ENCODE results near the gene PGD. TPM values are rescaled to one million over a fixed set of nuclear protein-coding genes. Genes with fewer than 3 reads are reported as not detected.

Gene PGD
- total and polyA plus RNA-seq, 10 of the 15 experiments (the other 5 are each of a cell fraction or from before 2014, with no cell fraction given): 108 to 262 (median 171) TPM

DNA sequence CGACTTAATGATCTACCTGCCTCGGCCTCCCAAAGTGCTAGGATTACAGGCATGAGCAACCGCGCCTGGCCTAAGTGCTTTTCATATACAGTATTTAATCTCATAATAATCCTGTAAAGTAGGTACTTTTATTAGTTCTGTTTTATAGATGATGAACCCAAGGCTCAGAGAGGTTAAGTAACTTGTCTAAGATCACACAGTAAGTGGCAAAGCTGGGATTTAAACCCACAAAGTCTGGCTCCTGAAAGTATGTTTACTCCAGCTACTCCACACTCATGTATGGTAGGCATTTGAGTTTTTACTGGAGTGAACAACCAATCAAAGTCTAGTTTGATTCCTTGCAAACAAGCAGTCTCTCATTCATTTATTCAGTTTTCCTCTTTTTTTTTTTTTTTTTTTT lies 71.2 kb downstream of the PGD start:
- H3K27ac ChIP-seq (ENCODE audit: control insufficient read depth, insufficient read depth): no peak overlapping the region
- H3K36me3 ChIP-seq (ENCODE audit: control insufficient read depth in 2 of 2, insufficient read depth in 2 of 2, low read length in 1 of 2): peaks cover 2 to 10% of the 10 kb centered on the region in 2 experiments
- peaks cover 13% of the 10 kb centered on the region for H3K4me1 ChIP-seq (ENCODE audit: control insufficient read depth, insufficient read depth, low read length)
- H2AFZ ChIP-seq (ENCODE audit: control insufficient read depth, low read depth, low read length): no peak overlapping the region
- ATAC-seq (no peak), DNase-seq (ENCODE audit: low read depth, low spot score) (no peak), FAIRE-seq (no peak)
- ChIA-PET RAD21 (ENCODE audit: unreplicated experiment) (interaction anchor here (0.5 to 3.1 kb wide), 3 partner anchors 15 to 39 kb away, joined by 3 to 14 read pairs (median 4); no protein-coding TSS in a partner anchor), SMC1A (ENCODE audit: uncharacterized antibody, unreplicated experiment) (interaction anchor here (1.4 kb wide), 1 partner anchor 10 kb away, joined by 3 read pairs; no protein-coding TSS in a partner anchor), POLR2A (no interaction called here), CTCF (interaction anchor here (0.7 kb wide), 1 partner anchor 854 kb away, joined by 3 read pairs; no protein-coding TSS in a partner anchor)
- H3K79me2 ChIP-seq (ENCODE audit: control insufficient read depth, insufficient read depth, low read length): peaks cover 17% of the 10 kb centered on the region
- no peak overlapping the region for H3K4me2 ChIP-seq (ENCODE audit: control insufficient read depth, insufficient read depth)
- no peak for TF ChIP-seq TAF1 (IDR thresholded peaks at IDR 0.05; ENCODE audit: borderline replicate concordance, low read depth, low read length)
- TF ChIP-seq SIN3A (IDR thresholded peaks at IDR 0.05; ENCODE audit: low read depth, low read length): no peak
- no peak for TF ChIP-seq BCL11A (IDR thresholded peaks at IDR 0.05; ENCODE audit: low read depth, low read length)
- TF ChIP-seq, protein P1, sequence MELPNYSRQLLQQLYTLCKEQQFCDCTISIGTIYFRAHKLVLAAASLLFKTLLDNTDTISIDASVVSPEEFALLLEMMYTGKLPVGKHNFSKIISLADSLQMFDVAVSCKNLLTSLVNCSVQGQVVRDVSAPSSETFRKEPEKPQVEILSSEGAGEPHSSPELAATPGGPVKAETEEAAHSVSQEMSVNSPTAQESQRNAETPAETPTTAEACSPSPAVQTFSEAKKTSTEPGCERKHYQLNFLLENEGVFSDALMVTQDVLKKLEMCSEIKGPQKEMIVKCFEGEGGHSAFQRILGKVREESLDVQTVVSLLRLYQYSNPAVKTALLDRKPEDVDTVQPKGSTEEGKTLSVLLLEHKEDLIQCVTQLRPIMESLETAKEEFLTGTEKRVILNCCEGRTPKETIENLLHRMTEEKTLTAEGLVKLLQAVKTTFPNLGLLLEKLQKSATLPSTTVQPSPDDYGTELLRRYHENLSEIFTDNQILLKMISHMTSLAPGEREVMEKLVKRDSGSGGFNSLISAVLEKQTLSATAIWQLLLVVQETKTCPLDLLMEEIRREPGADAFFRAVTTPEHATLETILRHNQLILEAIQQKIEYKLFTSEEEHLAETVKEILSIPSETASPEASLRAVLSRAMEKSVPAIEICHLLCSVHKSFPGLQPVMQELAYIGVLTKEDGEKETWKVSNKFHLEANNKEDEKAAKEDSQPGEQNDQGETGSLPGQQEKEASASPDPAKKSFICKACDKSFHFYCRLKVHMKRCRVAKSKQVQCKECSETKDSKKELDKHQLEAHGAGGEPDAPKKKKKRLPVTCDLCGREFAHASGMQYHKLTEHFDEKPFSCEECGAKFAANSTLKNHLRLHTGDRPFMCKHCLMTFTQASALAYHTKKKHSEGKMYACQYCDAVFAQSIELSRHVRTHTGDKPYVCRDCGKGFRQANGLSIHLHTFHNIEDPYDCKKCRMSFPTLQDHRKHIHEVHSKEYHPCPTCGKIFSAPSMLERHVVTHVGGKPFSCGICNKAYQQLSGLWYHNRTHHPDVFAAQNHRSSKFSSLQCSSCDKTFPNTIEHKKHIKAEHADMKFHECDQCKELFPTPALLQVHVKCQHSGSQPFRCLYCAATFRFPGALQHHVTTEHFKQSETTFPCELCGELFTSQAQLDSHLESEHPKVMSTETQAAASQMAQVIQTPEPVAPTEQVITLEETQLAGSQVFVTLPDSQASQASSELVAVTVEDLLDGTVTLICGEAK (IDR thresholded peaks at IDR 0.05; ENCODE audit: borderline replicate concordance): no peak
- TF ChIP-seq ZNF24 (IDR thresholded peaks at IDR 0.05): no peak
- no peak for TF ChIP-seq ESRRA (IDR thresholded peaks at IDR 0.05; ENCODE audit: low read length)
- no peak for TF ChIP-seq ZNF217 (IDR thresholded peaks at IDR 0.05)
- no peak for TF ChIP-seq IKZF1 (conservative IDR thresholded peaks at IDR 0.05)
- no peak for TF ChIP-seq CBX5 (IDR thresholded peaks at IDR 0.05; ENCODE audit: low read depth)
- TF ChIP-seq POU2F2 (IDR thresholded peaks at IDR 0.05; ENCODE audit: borderline replicate concordance, low read depth, low read length): no peak
- TF ChIP-seq CHD1 (IDR thresholded peaks at IDR 0.05; ENCODE audit: low read depth, low read length): no peak
- TF ChIP-seq CHD2 (IDR thresholded peaks at IDR 0.05; ENCODE audit: borderline replicate concordance, low read depth, low read length): no peak
- TF ChIP-seq PAX5 (IDR thresholded peaks at IDR 0.05; ENCODE audit: borderline replicate concordance, low read depth, low read length): no peak
- no peak for TF ChIP-seq TBL1XR1 (IDR thresholded peaks at IDR 0.05; ENCODE audit: low read depth, low read length)
- in situ Hi-C loops (cut with MboI) (no loop called here), intact Hi-C loops (cut with micrococcal nuclease; ENCODE audit: unreplicated experiment) (loop anchor here (10.0 kb wide), 1 partner anchor 1435 kb away; no protein-coding TSS in a partner anchor)
- no TSS peak for BruUV-seq (replicated peaks)
- no peaks in the 10 kb centered on the region for H3K9me3 ChIP-seq (replicated peaks; ENCODE audit: control insufficient read depth, insufficient read depth, low read length)
- no peaks in the 10 kb centered on the region; the same call in 1 of the 2 replicates for H4K20me1 ChIP-seq (ENCODE audit: control insufficient read depth, insufficient read depth)
- no peak overlapping the region for H3K4me3 ChIP-seq
- no peak overlapping the region for H3K9ac ChIP-seq (ENCODE audit: control insufficient read depth, insufficient read depth, low read length)
- WGBS (ENCODE audit: insufficient coverage, insufficient replicate concordance, low lambda C conversion rate, missing lambda C conversion rate): over 99% methylated on average over 4 of the region's 4 CpGs
- H3K27me3 ChIP-seq (replicated peaks in 1 of 2; ENCODE audit: control insufficient read depth in 2 of 2, insufficient read depth in 2 of 2, low read length in 1 of 2): no peaks in the 10 kb centered on the region

Other genes starting within 250 kb of the PGD start
- 10.5 and 10.6 TPM in 2 replicates for gene KIF1B, start 188.5 kb upstream of the PGD start, total RNA-seq (2014; rRNA removed)
- 10.6 and 12.3 TPM in 2 replicates for gene KIF1B, start 188.5 kb upstream of the PGD start, total RNA-seq (2014; rRNA removed; fragmentation: Illumina TruSeq; extraction: Trizol)
- 13.3 and 16.5 TPM in 2 replicates for gene KIF1B, start 188.5 kb upstream of the PGD start, total RNA-seq (2021)
- gene KIF1B, start 188.5 kb upstream of the PGD start, polyA plus RNA-seq (2011; rRNA removed): 7.5 and 9.0 TPM in 2 replicates
- 14.0 and 17.8 TPM in 2 replicates for gene KIF1B, start 188.5 kb upstream of the PGD start, polyA plus RNA-seq (2014; fragmentation: Illumina TruSeq; extraction: Trizol)
- 1 to 10 TPM; 2.1 to 2.2 TPM for gene KIF1B, start 188.5 kb upstream of the PGD start, polyA plus RNA-seq (2014; fragmentation: Nextera tagmentation; extraction: Ambion mirVana)
- 7.9 and 8.5 TPM in 2 replicates for gene KIF1B, start 188.5 kb upstream of the PGD start, polyA plus RNA-seq (2014; rRNA removed)
- 1 to 10 TPM; 2.6 to 7.4 TPM for gene KIF1B, start 188.5 kb upstream of the PGD start, polyA plus RNA-seq (2016; fragmentation: Nextera tagmentation; extraction: Ambion mirVana)
- 10.5 and 13.3 TPM in 2 replicates for gene CENPS, start 31.4 kb downstream of the PGD start, total RNA-seq (2014; rRNA removed)
- 20.7 and 21.7 TPM in 2 replicates for gene CENPS, start 31.4 kb downstream of the PGD start, total RNA-seq (2014; rRNA removed; fragmentation: Illumina TruSeq; extraction: Trizol)
- gene CENPS, start 31.4 kb downstream of the PGD start, total RNA-seq (2021): 16.3 and 17.7 TPM in 2 replicates
- gene CENPS, start 31.4 kb downstream of the PGD start, polyA plus RNA-seq (2011; rRNA removed): 9.4 and 15.0 TPM in 2 replicates
- gene CENPS, start 31.4 kb downstream of the PGD start, polyA plus RNA-seq (2014; fragmentation: Illumina TruSeq; extraction: Trizol): 13.3 and 15.8 TPM in 2 replicates
- 10 to 100 TPM; 10.9 to 17.5 TPM for gene CENPS, start 31.4 kb downstream of the PGD start, polyA plus RNA-seq (2014; fragmentation: Nextera tagmentation; extraction: Ambion mirVana)
- gene CENPS, start 31.4 kb downstream of the PGD start, polyA plus RNA-seq (2014; rRNA removed): 13.7 and 14.3 TPM in 2 replicates
- 10 to 100 TPM; 46.2 to 51.7 TPM for gene CENPS, start 31.4 kb downstream of the PGD start, polyA plus RNA-seq (2016; fragmentation: Nextera tagmentation; extraction: Ambion mirVana)
- 0.23 and 0.27 TPM in 2 replicates for gene CORT, start 51.0 kb downstream of the PGD start, total RNA-seq (2014; rRNA removed)
- gene CORT, start 51.0 kb downstream of the PGD start, total RNA-seq (2014; rRNA removed; fragmentation: Illumina TruSeq; extraction: Trizol): 0.18 TPM in 1 of 2 replicates, not detected in the other
- gene CORT, start 51.0 kb downstream of the PGD start, total RNA-seq (2021): 0.49 TPM in 1 of 2 replicates, not detected in the other
- 0.10 and 0.12 TPM in 2 replicates for gene CORT, start 51.0 kb downstream of the PGD start, polyA plus RNA-seq (2011; rRNA removed)
- 0.09 and 0.57 TPM in 2 replicates for gene CORT, start 51.0 kb downstream of the PGD start, polyA plus RNA-seq (2014; fragmentation: Illumina TruSeq; extraction: Trizol)
- gene CORT, start 51.0 kb downstream of the PGD start, polyA plus RNA-seq (2014; fragmentation: Nextera tagmentation; extraction: Ambion mirVana): under 1 TPM in 1 of 2 experiments, not detected in 1; 0.09 TPM
- gene CORT, start 51.0 kb downstream of the PGD start, polyA plus RNA-seq (2014; rRNA removed): 0.32 TPM in 1 of 2 replicates, not detected in the other
- under 1 TPM; 0.33 to 0.38 TPM for gene CORT, start 51.0 kb downstream of the PGD start, polyA plus RNA-seq (2016; fragmentation: Nextera tagmentation; extraction: Ambion mirVana)
- gene DFFA, start 73.5 kb downstream of the PGD start, total RNA-seq (2014; rRNA removed): 41.2 and 43.3 TPM in 2 replicates
- gene DFFA, start 73.5 kb downstream of the PGD start, total RNA-seq (2014; rRNA removed; fragmentation: Illumina TruSeq; extraction: Trizol): 43.0 and 49.2 TPM in 2 replicates
- gene DFFA, start 73.5 kb downstream of the PGD start, total RNA-seq (2021): 56.0 and 56.4 TPM in 2 replicates
- 32.8 and 38.1 TPM in 2 replicates for gene DFFA, start 73.5 kb downstream of the PGD start, polyA plus RNA-seq (2011; rRNA removed)
- 31.7 and 37.4 TPM in 2 replicates for gene DFFA, start 73.5 kb downstream of the PGD start, polyA plus RNA-seq (2014; fragmentation: Illumina TruSeq; extraction: Trizol)
- gene DFFA, start 73.5 kb downstream of the PGD start, polyA plus RNA-seq (2014; fragmentation: Nextera tagmentation; extraction: Ambion mirVana): 10 to 100 TPM; 55.6 to 57.3 TPM
- gene DFFA, start 73.5 kb downstream of the PGD start, polyA plus RNA-seq (2014; rRNA removed): 36.1 and 41.1 TPM in 2 replicates
- gene DFFA, start 73.5 kb downstream of the PGD start, polyA plus RNA-seq (2016; fragmentation: Nextera tagmentation; extraction: Ambion mirVana): 10 to 100 TPM; 78.8 to 83.8 TPM
- gene PEX14, start 75.9 kb downstream of the PGD start, total RNA-seq (2014; rRNA removed): 14.1 and 14.6 TPM in 2 replicates
- 7.6 and 11.3 TPM in 2 replicates for gene PEX14, start 75.9 kb downstream of the PGD start, total RNA-seq (2014; rRNA removed; fragmentation: Illumina TruSeq; extraction: Trizol)
- gene PEX14, start 75.9 kb downstream of the PGD start, total RNA-seq (2021): 21.5 and 21.9 TPM in 2 replicates
- 4.0 and 6.0 TPM in 2 replicates for gene PEX14, start 75.9 kb downstream of the PGD start, polyA plus RNA-seq (2011; rRNA removed)
- gene PEX14, start 75.9 kb downstream of the PGD start, polyA plus RNA-seq (2014; fragmentation: Illumina TruSeq; extraction: Trizol): 3.3 and 10.7 TPM in 2 replicates
- gene PEX14, start 75.9 kb downstream of the PGD start, polyA plus RNA-seq (2014; fragmentation: Nextera tagmentation; extraction: Ambion mirVana): 1 to 10 TPM; 1.4 to 1.5 TPM
- gene PEX14, start 75.9 kb downstream of the PGD start, polyA plus RNA-seq (2014; rRNA removed): 12.8 and 15.6 TPM in 2 replicates
- gene PEX14, start 75.9 kb downstream of the PGD start, polyA plus RNA-seq (2016; fragmentation: Nextera tagmentation; extraction: Ambion mirVana): 10 to 100 TPM; 20.6 to 23.2 TPM

Data from GM12878 (cell line).